Fibroblast of pulmonary artery (primary cell): ENCODE measurements around the gene SLC9C1.

ENCODE experiments used
- DNase-seq: peaks from one replicate; pipeline ENCODE4 v3.0.0-alpha.2; 2010; ENCODE audit warnings: low read depth
- H3K4me3 ChIP-seq: replicated peaks from 2 replicates; pipeline ENCODE4 v1.5.1; 2011; ENCODE audit warnings: low read depth, mild to moderate bottlenecking, control low read depth, low read length, moderate library complexity
- TF ChIP-seq, protein P1 (sequence below): IDR thresholded peaks from 2 replicates; pipeline ENCODE4 v1.5.1; 2011; ENCODE audit warnings: mild to moderate bottlenecking, control low read depth, low read length, inconsistent platforms; ENCODE audit errors: missing control alignments

The SLC9C1 gene

DNA sequence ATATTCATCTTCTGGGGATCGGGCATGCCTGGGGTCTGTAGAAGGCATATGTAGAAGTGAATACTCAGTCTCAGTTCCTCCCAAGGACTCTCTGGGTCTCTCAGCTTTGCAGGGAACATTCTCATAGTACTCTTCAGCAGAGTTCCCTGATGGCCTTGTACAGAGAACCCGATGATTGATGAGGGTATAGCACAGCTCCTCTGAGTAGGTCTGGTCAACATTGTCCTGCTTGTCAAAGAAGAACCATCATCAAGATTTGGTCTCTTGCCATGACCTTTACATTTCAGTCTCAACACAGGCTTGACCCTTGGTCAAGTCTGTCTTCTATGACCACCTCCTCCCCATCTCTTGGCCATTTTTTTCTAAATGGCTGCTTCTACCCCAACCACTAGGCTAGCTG, 170.5 kb downstream of the SLC9C1 start:
- TF ChIP-seq, protein P1, sequence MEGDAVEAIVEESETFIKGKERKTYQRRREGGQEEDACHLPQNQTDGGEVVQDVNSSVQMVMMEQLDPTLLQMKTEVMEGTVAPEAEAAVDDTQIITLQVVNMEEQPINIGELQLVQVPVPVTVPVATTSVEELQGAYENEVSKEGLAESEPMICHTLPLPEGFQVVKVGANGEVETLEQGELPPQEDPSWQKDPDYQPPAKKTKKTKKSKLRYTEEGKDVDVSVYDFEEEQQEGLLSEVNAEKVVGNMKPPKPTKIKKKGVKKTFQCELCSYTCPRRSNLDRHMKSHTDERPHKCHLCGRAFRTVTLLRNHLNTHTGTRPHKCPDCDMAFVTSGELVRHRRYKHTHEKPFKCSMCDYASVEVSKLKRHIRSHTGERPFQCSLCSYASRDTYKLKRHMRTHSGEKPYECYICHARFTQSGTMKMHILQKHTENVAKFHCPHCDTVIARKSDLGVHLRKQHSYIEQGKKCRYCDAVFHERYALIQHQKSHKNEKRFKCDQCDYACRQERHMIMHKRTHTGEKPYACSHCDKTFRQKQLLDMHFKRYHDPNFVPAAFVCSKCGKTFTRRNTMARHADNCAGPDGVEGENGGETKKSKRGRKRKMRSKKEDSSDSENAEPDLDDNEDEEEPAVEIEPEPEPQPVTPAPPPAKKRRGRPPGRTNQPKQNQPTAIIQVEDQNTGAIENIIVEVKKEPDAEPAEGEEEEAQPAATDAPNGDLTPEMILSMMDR, result no peak
- no peak for DNase-seq
- H3K4me3 ChIP-seq, result no peak overlapping the region

DNA sequence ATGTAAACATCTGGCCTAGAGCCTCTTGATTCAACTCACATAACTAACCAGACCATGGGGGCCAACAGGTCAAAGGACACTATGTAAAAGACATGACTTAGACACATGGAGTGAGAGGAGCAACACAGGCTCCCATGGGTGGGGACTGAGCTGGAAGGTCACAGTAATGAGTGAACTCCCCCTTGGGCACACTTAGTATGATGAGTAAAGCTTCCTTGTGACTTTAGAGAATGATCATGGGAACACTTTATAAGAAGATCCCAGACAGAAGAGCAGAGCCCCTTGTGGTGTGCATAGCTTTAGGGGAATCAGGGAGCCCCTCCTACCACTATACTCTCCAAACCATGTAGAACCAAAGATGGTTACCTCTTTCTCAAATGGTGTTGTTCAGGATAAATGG, 171.1 kb downstream of the SLC9C1 start:
- TF ChIP-seq, protein P1, result no peak
- no peak for DNase-seq
- H3K4me3 ChIP-seq, result no peak overlapping the region

DNA sequence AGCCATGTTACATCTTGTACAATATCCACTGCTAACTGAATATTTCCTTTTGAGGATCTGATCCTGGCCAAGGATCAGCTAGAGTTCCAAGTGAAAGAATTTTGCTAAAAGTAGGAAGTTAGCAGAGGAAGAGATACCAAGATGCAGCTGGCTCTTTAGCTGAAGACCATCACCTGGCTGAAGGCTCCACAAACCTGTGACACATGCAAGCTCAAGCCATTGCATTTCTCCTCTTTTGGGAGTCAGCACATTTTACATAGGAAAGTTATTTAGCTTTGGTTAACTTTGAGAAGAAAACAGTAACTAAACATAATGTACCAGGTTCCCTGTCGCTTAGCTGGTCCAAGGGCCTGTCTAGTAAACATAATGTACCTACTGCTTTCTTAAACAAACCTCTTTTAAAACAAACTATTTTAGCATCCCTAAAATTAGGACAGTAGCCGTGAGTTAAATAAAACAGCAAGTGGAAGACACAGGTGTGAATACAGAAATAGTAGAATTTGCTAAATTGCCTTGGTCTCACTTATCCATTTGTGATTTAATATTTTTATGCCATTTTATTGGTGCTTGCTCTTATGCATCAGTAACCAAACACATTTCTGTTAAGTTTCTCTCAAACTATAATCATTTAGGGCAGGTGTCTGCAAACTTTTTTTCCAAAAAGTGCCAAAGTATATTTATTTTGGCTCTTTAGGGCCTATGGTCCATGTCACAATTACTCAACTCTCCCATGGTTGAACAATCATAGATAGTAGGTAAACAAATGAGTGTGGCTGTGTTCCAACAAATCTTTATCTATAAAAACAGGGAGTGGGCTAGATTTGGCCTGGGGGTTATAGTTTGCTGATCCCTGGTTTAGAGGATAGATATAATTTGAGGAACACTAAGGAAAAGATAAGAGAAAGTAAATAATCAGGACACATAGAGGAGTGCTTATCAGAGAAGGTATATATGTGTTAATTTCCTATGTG, 172.2 kb downstream of the SLC9C1 start:
- TF ChIP-seq, protein P1, result no peak
- no peak overlapping the region for H3K4me3 ChIP-seq
- no peak for DNase-seq

DNA sequence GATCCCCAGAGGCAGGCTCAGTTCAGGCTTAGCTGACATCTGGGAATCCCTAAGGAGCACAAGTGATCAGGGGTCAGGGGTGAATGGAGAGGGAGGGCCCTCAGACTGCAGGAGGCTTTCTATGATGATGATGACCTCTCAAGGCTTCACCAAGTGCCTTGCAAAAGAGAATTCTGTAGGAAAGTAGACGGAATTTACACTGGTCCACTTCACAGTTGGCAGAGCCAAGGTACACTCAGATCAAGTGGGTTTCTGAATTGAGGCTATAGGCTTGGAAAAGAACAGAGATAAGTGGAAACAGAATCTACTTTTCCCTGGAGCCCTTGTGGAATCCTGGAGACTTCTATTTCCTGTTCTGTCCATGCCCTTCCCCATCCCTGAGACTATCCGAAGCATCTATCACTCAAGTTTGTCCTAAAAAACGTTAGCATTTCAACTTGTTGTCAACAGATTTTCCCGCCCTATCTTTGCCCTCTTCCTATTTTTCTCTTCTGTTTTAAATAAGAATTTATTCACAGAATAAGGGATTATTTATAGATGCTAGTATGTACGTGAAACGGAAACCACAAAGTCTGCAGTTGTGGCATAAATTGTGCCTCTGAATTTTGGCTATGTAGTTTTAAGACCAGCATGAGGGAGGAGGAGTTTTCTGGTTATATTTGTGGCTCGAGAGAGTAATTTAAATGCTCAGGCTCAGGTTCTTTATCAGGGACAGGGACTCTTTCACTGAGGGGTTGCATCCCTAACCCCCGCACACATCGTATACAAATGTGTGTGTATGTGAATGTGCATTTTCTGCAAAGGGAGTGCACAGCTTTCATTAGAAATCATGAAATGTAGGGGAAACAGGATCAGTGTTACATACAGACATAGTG, 173.8 kb downstream of the SLC9C1 start:
- H3K4me3 ChIP-seq, result no peak overlapping the region
- TF ChIP-seq, protein P1, result no peak

DNA sequence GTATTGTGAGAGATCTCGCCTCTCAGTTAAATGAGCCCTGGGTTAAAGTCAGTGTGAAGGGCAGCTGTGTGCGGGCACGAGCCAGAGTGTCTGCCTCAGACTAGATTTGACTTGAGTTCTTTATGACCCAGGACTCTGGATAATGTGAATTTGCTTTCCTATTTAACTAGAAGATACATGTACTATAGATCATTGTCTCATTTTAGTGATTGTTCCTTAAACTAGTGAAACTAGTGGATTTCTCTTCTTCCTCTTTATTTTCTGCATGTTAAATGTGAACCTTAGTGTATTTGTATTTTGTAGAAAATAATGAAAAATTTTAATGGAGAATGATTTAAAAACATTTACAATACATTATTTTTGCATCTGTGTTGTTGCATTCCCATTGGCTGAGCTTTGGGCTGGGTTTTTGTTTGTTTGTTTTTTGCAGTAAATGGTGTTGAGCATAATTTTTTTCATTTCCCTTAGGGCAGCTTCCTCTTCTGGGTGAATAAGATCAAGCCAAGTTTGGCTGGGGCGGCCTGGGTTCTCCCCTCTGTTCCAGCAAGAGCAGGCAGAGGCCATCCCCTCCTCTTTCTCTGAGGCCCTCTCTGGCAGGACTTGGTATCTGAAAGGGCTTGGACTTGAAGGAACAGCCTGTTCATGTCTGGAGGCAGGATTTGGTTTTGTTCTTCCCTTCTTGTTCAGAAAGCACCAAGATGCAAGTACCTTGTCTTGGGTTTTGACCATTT, 176.0 kb downstream of the SLC9C1 start:
- H3K4me3 ChIP-seq, result no peak overlapping the region
- TF ChIP-seq, protein P1, result peak; percentile 11
- no peak for DNase-seq

More for the DNA sequence above, 173.8 kb downstream of the SLC9C1 start:
- no peak for DNase-seq

DNA sequence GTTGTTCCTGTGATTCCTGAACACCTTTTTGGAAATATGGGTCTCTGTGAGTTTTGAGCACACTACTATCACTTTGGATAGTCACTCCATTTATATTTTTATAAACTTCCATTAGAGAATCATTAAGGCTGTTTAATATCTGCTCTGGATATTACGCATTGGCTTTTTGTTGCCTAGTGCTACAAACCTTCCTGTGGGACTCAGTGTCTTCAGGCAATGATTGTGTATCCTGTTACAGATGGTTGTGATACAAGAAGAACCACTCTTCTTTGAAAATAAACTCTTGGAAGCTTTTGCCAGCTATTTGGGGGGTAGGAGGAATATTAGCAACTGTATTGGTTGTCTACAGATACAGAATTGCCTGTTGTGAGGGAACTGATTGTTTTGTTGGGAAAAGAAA, 176.6 kb downstream of the SLC9C1 start:
- no peak for DNase-seq
- no peak overlapping the region for H3K4me3 ChIP-seq
- TF ChIP-seq, protein P1, result no peak
